HepG2 (cell line): ENCODE data around the gene TMEM158. TPM values are rescaled to one million over a fixed set of nuclear protein-coding genes. Genes with fewer than 3 reads are reported as not detected.

Experiments
- AHDC1 ChIP-seq: sonication (generic); formaldehyde crosslinking; IDR thresholded peaks from 2 replicates; pipeline ENCODE4 v1.5.1; 2020; ENCODE audit warnings: mild to moderate bottlenecking, missing genetic modification reagents, borderline replicate concordance
- NFAT5 ChIP-seq: sonication (generic); formaldehyde crosslinking; IDR thresholded peaks from 2 replicates; pipeline ENCODE4 v1.4.0; 2020; ENCODE audit warnings: missing genetic modification reagents
- RERE ChIP-seq: IDR thresholded peaks from 2 replicates; pipeline ENCODE4 v1.6.1; 2016; ENCODE audit warnings: low read depth, missing genetic modification reagents, missing compliant biosample characterization
- SKIL ChIP-seq: sonication (generic); formaldehyde crosslinking; IDR thresholded peaks from 2 replicates; pipeline ENCODE4 v1.8.0; 2022; ENCODE audit warnings: missing genetic modification reagents, mild to moderate bottlenecking, moderate library complexity, borderline replicate concordance
- SMARCC2 ChIP-seq: fragments of 450-650 bp; IDR thresholded peaks from 2 replicates; pipeline ENCODE4 v1.6.1; 2017; ENCODE audit warnings: antibody characterized with exemption, mild to moderate bottlenecking
- STAT5B ChIP-seq: sonication (generic); formaldehyde crosslinking; IDR thresholded peaks from 2 replicates; pipeline ENCODE4 v1.4.0; 2020; ENCODE audit warnings: missing genetic modification reagents
- TBL1XR1 ChIP-seq: fragments of 150-350 bp; IDR thresholded peaks from 2 replicates; pipeline ENCODE4 v1.6.1; 2014; ENCODE audit warnings: borderline replicate concordance, low read length; ENCODE audit not compliant: partially characterized antibody
- ZNF136 ChIP-seq: sonication (generic); formaldehyde crosslinking; IDR thresholded peaks from 2 replicates; pipeline ENCODE4 v1.8.1; 2022; ENCODE audit warnings: low read depth, mild to moderate bottlenecking, moderate library complexity, missing genetic modification reagents
- ZNF749 ChIP-seq: sonication (generic); formaldehyde crosslinking; IDR thresholded peaks from 2 replicates; pipeline ENCODE4 v1.8.0; 2022; ENCODE audit warnings: mild to moderate bottlenecking, missing genetic modification reagents, moderate library complexity, borderline replicate concordance
- polyA plus RNA-seq, 8 experiments: library from polyadenylated mRNA; depleted of rRNA in 3 of 8; stranded (reverse) in 7 of 8; unstranded in 1 of 8; fragments of >200 nt; fragmentation: Illumina TruSeq in 4 of 8; extraction: Trizol in 4 of 8; gene quantifications; 2 replicates each; pipeline versions ENCODE4 v1.2.1 to v1.2.3, GENCODE V29; 2011 to 2016; ENCODE audit warnings: low read depth in 4 of 8, missing spikeins in 1 of 8, mixed read lengths in 1 of 8; ENCODE audit not compliant: insufficient read depth in 1 of 8
- total RNA-seq, 5 experiments: library from RNA; depleted of rRNA; stranded (reverse); fragments of >200 nt; fragmentation: Illumina TruSeq; extraction: Trizol; gene quantifications; 2 replicates each; pipeline ENCODE4 v1.2.3, GENCODE V29; 2016; ENCODE audit warnings: low read depth in 1 of 5

Gene TMEM158
- total and polyA plus RNA-seq, 2 of the 13 experiments (the other 11 are each of a cell fraction or from before 2014, with no cell fraction given): 0.13 TPM; not detected in 1

- TF ChIP-seq RERE (CRISPR knock-in tag): no peak
- TF ChIP-seq SMARCC2: 0 out of 2 replicates have a peak, but pooled peaks have one; percentile 42
- TF ChIP-seq STAT5B: no peak
- peak; percentile 97 for TF ChIP-seq AHDC1 (CRISPR knock-in tag)
- TF ChIP-seq TBL1XR1: no peak
- TF ChIP-seq SKIL (CRISPR knock-in tag): no peak
- no peak for TF ChIP-seq ZNF136 (CRISPR knock-in tag)
- no peak for TF ChIP-seq ZNF749 (CRISPR knock-in tag)
- no peak for TF ChIP-seq NFAT5 (CRISPR knock-in tag)
Measured at GRCh38 chr3:45191924-45192417, 34.1 kb downstream of the TMEM158 start (continued).
